Activated T-helper 1 cell treated with anti-CD3 and anti-CD28 coated beads, Interleukin-12 subunit alpha, Interleukin-12 subunit beta, Interleukin-2, Interleukin-4 antibody, amounts not matched to agents 30 ng/mL and 10 ng/mL and 1 ng/mL, durations not matched to agents 14 hours and 24 hours and 36 hours (primary cell): ENCODE measurements around the gene CPE. TPM values are rescaled to one million over a fixed set of nuclear protein-coding genes. Genes with fewer than 3 reads are reported as not detected.
A peak's percentile ranks its signal among the peaks of the same experiment; 100 is the strongest.
"Not testable (repeated sequence)": the region's sequence is repeated elsewhere in the genome, so short reads cannot be mapped to it uniquely, and the experiment has no call there.

Experiments
- DNase-seq: peaks from one replicate; pipeline ENCODE4 v3.0.0; 2021; ENCODE audit warnings: low spot score
- H3K27ac Mint-ChIP-seq: one replicate; pipeline ENCODE4 v1.8.0; 2021; ENCODE audit warnings: mild to moderate bottlenecking, mixed read lengths
- H3K27me3 Mint-ChIP-seq: one replicate; pipeline ENCODE4 v1.8.0; 2022; ENCODE audit warnings: mild to moderate bottlenecking, moderate library complexity, mixed read lengths; ENCODE audit not compliant: insufficient read depth
- H3K36me3 Mint-ChIP-seq: one replicate; pipeline ENCODE4 v1.8.0; 2021; ENCODE audit warnings: low read depth, mixed read lengths
- H3K4me1 Mint-ChIP-seq: one replicate; pipeline ENCODE4 v1.8.0; 2021; ENCODE audit warnings: low read depth, mixed read lengths
- H3K4me3 Mint-ChIP-seq: one replicate; pipeline ENCODE4 v1.8.0; 2021; ENCODE audit warnings: mild to moderate bottlenecking, moderate library complexity, mixed read lengths
- H3K9me3 Mint-ChIP-seq: one replicate; pipeline ENCODE4 v1.8.0; 2021; ENCODE audit warnings: mixed read lengths
- intact Hi-C: fragments of 100-400 bp; cut with micrococcal nuclease; formaldehyde crosslinking; loops from one replicate; pipeline ENCODE4 v1.15.1; 2024
- total RNA-seq: library from RNA; stranded (reverse); gene quantifications from 2 replicates; pipeline ENCODE4 v1.2.3, GENCODE V29; 2022

CPE gene
- total RNA-seq, 1 donor from 2014 or later: not detected

- intact Hi-C loops: no loop called here
Measured at GRCh38 chr4:165481053-165481835, 102.4 kb downstream of the CPE start.

DNA sequence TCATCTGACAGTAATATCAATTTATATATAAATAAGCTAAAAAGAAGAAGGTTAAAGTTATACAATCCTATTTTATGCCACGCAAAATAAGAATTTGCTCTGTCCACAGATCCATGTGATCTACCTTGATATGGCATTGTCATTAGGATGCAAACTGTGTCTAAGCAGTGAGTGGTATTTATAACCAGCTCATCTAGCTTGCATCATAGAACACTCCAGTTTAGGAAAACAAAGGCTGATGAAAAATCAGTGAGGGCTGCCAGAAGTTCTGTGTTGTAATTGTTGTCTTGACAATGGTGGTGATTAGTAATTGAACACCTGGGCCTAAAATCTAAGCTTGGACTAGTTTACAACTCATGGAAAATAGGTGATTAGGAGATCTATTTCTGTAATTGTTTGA is 111.0 kb downstream of the CPE start:
- Mint-ChIP-seq H3K27ac (no peak overlapping the region), H3K4me1 (peaks cover 5% of the 10 kb centered on the region), H3K9me3 (no peaks in the 10 kb centered on the region), H3K36me3 (no peaks in the 10 kb centered on the region), H3K27me3 (peaks cover 17% of the 10 kb centered on the region), H3K4me3 (no peak overlapping the region)
- intact Hi-C loops: no loop called here
- DNase-seq: no peak

More at GRCh38 chr4:165481053-165481835, 102.4 kb downstream of the CPE start:
- H3K9me3 Mint-ChIP-seq: no peaks in the 10 kb centered on the region
- DNase-seq: no peak
- no peak overlapping the region for H3K4me3 Mint-ChIP-seq
- no peaks in the 10 kb centered on the region for H3K27me3 Mint-ChIP-seq
- H3K36me3 Mint-ChIP-seq: no peaks in the 10 kb centered on the region
- H3K27ac Mint-ChIP-seq: no peak overlapping the region
- no peaks in the 10 kb centered on the region for H3K4me1 Mint-ChIP-seq

DNA sequence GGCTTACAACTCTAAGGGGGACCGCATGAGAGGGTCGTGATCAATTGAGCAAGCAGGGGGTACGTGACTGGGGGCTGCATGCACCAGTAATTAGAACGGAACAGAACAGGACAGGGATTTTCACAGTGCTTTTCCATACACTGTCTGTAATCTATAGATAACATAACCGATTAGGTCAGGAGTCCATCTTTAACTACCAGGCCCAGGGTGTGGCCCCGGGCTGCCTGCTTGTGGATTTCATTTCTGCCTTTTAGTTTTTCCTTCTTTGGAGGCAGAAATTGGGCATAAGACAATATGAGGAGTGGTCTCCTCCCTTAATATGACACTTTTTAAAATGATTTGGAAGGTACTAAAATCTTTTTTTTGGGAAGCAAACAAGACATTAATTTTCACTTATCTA is 113.8 kb downstream of the CPE start:
- H3K27me3 Mint-ChIP-seq: peaks cover 18% of the 10 kb centered on the region
- H3K4me3 Mint-ChIP-seq, H3K4me1 Mint-ChIP-seq, H3K36me3 Mint-ChIP-seq, intact Hi-C loops, H3K27ac Mint-ChIP-seq, H3K9me3 Mint-ChIP-seq, DNase-seq: not testable (repeated sequence)

DNA sequence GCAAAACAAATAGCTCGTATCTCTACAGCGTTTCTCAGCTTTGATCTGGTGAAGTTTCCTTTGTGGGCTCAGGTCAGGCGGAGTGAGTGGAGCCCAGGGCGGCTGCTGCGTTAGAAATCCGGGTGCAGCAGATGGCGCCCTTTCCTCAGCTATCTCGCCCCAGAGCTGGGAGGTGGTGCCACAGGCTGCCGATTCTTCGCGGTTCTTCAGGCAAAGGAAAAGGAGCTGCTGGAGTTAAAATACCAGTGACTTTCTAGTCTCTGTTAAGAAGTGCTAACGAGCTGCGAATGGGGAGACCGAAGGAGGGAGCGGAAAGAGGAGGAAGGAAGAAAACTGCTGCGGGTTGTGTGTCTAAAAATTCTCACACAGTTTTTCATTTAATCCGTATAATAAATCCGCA is 114.6 kb downstream of the CPE start:
- H3K36me3 Mint-ChIP-seq: no peaks in the 10 kb centered on the region
- intact Hi-C loops: loop anchor here (1.0 kb wide), 2 partner anchors 44 to 599 kb away; no protein-coding TSS in a partner anchor
- peaks cover 5% of the 10 kb centered on the region for H3K4me1 Mint-ChIP-seq
- H3K27me3 Mint-ChIP-seq: peaks cover 18% of the 10 kb centered on the region
- no peak overlapping the region for H3K4me3 Mint-ChIP-seq
- no peak overlapping the region for H3K27ac Mint-ChIP-seq
- peak; percentile 41 for DNase-seq
- H3K9me3 Mint-ChIP-seq: no peaks in the 10 kb centered on the region

DNA sequence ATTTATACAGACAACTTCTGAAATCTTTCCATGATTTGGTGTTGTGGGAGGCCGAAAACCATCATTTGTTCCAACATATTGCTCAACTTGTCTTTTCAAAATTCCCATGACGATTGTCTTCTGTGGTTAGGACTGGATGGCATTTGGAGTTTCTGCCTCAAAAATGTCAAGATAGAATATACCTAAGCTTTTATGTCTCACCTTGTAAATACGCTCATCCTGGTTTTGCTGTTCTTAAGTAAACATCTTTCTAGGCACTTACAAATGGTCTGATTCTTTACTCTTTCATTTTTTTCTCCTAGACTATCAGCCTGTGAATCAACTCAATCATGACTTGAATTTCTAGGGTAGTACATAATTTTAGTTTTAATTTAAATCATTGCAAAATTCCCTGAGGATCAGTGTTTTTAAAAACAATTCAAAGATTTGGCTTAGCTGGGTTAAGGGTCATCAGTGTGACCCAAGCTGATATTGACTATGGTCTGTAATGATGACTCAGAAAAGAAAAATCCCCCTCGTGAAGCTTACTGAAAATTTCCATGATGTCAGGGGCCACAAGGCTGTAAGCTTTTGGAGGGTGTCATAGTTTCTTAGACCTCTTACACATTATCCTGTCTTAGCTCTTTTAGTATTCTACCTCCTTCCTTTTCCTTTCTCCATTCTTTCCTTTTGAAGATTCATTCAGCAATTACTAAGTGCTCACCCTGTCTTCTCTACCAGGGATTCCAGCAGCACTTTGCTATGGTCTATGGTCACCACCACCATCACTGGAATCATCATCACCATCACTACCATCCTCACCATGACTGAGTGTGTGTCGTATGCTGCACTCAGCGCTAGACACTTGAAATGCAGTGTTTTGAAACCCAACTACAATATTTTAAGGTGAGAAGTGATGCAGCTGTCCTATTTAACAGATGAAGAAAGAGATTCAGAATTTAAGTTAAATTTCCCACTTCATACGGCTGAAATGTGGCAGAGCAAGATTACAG is 124.4 kb downstream of the CPE start:
- Mint-ChIP-seq H3K4me1 (peaks cover 13% of the 10 kb centered on the region), H3K9me3 (no peaks in the 10 kb centered on the region), H3K27ac (peak overlapping the region; percentile 36), H3K27me3 (no peaks in the 10 kb centered on the region), H3K4me3 (no peak overlapping the region), H3K36me3 (no peaks in the 10 kb centered on the region)
- intact Hi-C loops: no loop called here
- no peak for DNase-seq

DNA sequence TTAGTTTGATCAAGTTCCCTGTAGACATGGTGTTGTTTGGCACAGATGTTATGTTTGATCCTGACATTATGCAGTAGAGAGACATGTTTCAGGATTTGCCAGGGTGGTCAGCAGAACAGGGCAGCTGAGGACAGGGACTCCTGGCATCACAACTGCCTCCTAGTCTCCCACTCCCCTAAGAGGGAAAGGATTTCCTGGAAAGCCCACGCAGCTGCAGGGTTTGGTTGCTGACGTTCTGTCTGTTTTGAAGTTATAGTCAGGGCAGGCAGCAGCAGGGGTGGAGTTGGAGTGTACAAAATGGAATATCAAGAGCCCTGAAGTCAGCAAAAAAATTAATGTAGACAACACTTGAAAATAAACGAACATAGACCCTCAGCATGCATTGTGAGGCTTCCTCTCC is 125.4 kb downstream of the CPE start:
- Mint-ChIP-seq H3K4me3 (no peak overlapping the region), H3K36me3 (no peaks in the 10 kb centered on the region), H3K9me3 (no peaks in the 10 kb centered on the region), H3K4me1 (peaks cover 13% of the 10 kb centered on the region), H3K27ac (no peak overlapping the region), H3K27me3 (no peaks in the 10 kb centered on the region)
- intact Hi-C loops: no loop called here
- DNase-seq: no peak

DNA sequence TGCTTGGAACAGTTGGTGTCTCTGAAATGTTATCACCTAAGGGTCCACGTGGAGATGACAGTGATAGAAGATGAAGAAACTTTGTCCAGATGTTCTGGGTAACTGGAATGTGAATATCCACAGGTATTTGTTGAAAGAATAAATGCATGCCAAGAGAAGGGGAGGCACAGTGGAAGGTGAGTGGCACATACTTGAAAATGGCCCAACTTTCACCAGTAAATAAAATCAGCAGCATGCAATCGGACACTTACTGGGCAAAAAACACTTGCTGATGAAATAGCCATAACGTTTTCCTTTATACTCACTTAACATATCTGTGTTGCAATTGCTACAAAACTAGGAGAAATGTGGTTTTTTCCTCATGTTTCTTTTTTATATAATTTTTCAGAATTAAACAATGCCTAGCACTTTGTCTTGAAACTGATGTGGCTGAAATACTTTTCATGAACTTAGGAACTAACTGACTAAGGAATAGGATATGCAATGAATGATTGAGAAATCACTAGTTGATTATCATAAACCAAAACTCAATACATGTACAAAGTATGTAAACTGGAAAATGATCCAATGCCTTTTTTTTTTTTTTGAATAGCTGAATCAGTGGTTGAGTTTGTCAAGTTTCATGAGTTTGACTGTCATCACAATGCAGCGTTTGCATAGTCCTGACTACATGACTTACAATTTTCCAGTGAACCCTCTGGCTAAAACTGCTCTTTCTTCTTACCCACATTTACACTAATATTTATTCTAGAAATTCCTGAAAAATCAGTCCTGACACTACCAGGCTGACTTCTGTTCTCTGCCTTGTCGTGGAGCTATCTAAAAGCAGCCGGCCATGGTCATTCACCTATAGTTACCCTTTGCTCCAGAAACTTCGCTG is 127.4 kb downstream of the CPE start:
- intact Hi-C loops: no loop called here
- Mint-ChIP-seq H3K9me3 (no peaks in the 10 kb centered on the region), H3K4me1 (peaks cover 13% of the 10 kb centered on the region), H3K36me3 (no peaks in the 10 kb centered on the region), H3K27me3 (no peaks in the 10 kb centered on the region), H3K27ac (no peak overlapping the region), H3K4me3 (no peak overlapping the region)
- no peak for DNase-seq

DNA sequence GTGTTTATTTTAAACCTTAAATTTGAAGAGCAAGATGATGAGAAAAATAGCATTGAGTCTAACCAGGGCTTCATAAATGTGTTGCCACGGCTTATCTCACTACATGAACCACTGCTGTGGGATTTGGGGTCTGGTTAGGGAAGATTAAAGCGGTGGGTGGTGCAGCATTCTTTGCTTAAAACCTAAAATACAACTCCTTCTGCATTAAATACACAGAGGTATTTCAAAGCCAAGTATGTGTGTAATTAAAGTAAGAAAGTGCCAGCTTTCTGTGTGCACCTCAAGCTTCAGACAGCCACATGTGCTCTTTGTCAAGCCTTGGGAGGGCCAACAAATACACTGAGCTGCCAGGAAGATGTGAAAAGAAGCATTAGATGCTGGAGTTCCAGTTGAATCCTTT is 128.0 kb downstream of the CPE start:
- Mint-ChIP-seq H3K27me3 (no peaks in the 10 kb centered on the region), H3K9me3 (no peaks in the 10 kb centered on the region), H3K4me3 (no peak overlapping the region), H3K27ac (no peak overlapping the region), H3K4me1 (peaks cover 13% of the 10 kb centered on the region), H3K36me3 (no peaks in the 10 kb centered on the region)
- no peak for DNase-seq
- intact Hi-C loops: no loop called here

- H3K4me3 Mint-ChIP-seq: no peak overlapping the region
- H3K36me3 Mint-ChIP-seq: no peaks in the 10 kb centered on the region
- H3K9me3 Mint-ChIP-seq: no peaks in the 10 kb centered on the region
- intact Hi-C loops: no loop called here
- DNase-seq: no peak
- H3K4me1 Mint-ChIP-seq: peaks cover 13% of the 10 kb centered on the region
- no peak overlapping the region for H3K27ac Mint-ChIP-seq
- no peaks in the 10 kb centered on the region for H3K27me3 Mint-ChIP-seq
Measured at GRCh38 chr4:165507381-165507780, 128.6 kb downstream of the CPE start.

DNA sequence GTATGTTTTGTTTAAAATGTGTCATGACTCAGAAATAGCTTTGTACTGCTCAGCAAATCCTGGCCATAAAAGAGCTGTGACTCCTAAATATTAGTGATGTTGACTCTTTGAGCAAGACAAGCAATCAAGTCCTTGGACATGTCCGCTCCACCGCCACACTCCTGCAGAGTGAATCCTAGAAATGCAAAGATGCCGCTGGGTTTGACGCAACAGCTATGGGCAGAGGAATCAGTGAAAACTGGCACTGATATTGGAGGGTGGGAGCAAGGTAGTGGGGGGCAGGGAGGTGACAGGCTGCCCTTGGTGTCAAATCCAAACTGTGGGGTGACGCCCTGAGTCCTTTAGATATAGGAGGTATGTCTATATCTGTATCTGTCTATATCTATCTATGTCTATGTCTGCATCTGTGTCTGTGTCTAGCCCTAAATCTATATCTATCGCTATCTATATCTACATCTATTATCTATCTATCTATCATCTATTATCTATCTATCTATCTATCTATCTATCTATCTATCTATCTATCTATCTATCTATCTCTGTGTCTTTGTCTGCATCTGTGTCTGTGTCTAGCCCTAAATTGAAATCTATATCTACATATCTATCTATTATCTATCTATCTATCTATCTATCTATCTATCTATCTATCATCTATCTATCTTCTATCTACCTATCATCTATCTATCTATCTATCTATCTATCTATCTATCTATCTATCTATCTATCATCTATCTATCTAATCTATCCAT is 129.7 kb downstream of the CPE start:
- no peaks in the 10 kb centered on the region for H3K36me3 Mint-ChIP-seq
- H3K27me3 Mint-ChIP-seq: no peaks in the 10 kb centered on the region
- H3K9me3 Mint-ChIP-seq: no peaks in the 10 kb centered on the region
- no peak overlapping the region for H3K4me3 Mint-ChIP-seq
- DNase-seq: no peak
- peaks cover 10% of the 10 kb centered on the region for H3K4me1 Mint-ChIP-seq
- H3K27ac Mint-ChIP-seq: no peak overlapping the region
- intact Hi-C loops: no loop called here

DNA sequence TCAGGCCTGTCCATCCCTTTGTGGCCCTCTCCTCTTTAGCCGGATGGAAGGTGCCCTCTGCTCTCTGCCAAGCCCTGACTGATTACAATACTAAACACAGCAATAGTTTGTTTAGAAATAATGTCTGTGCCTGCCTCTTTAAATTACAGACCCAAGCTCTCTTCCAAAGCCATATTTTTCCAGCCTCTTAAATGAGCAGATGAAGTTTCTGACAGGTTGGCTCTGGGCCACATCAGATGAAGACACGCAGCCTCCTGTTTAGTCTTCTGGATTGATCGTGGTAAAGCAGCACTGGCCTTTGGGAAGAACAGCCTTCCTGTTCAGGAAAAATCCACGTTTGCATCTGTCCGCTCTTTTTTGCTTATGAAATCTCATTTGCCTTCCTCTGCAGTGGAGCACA is 133.6 kb downstream of the CPE start:
- H3K36me3 Mint-ChIP-seq: no peaks in the 10 kb centered on the region
- no peaks in the 10 kb centered on the region for H3K27me3 Mint-ChIP-seq
- no peaks in the 10 kb centered on the region for H3K9me3 Mint-ChIP-seq
- no peak overlapping the region for H3K27ac Mint-ChIP-seq
- H3K4me1 Mint-ChIP-seq: peaks cover 4% of the 10 kb centered on the region
- intact Hi-C loops: no loop called here
- no peak overlapping the region for H3K4me3 Mint-ChIP-seq
- no peak for DNase-seq

DNA sequence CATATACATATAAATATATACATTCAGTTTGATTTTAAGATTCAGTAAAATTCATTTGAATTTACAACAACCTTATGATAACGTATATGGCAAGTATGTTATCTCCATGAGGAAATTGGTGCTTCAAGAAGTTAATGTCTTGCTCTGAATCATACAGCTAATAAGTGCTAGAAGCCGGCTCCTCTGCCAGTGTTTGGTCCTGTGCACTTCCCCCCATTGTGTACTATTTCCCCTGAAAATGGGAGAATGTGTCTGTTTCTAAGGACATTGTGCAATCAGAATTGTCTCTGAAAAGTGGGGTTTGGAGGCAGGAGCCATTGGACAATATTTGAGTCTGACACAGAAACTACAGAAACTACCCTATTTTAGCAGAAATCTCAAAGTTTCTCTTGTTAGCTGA is 135.9 kb downstream of the CPE start:
- Mint-ChIP-seq H3K4me1 (no peaks in the 10 kb centered on the region), H3K27me3 (no peaks in the 10 kb centered on the region), H3K9me3 (no peaks in the 10 kb centered on the region), H3K4me3 (no peak overlapping the region), H3K36me3 (no peaks in the 10 kb centered on the region), H3K27ac (no peak overlapping the region)
- DNase-seq: no peak
- intact Hi-C loops: no loop called here
